Measurements from ENCODE around the gene DLX1.

DLX1 gene

GRCh38 chr2:172084645-172085459, 455 bp upstream of the DLX1 start:
- in situ Hi-C loops (cut with MboI; ENCODE audit: low pct_unique_long_range_greater_than_20kb, low sequenced_read_pairs) = no loop called here

GRCh38 chr2:172086241-172087206, 1.2 kb downstream of the DLX1 start:
- DNase-seq = no peak
- in situ Hi-C loops (cut with MboI; ENCODE audit: low pct_unique_long_range_greater_than_20kb, low sequenced_read_pairs) = no loop called here

More at GRCh38 chr2:172084645-172085459, 455 bp upstream of the DLX1 start:
- peak; percentile 96 for DNase-seq

- DNase-seq = no peak
- in situ Hi-C loops (cut with MboI; ENCODE audit: low pct_unique_long_range_greater_than_20kb, low sequenced_read_pairs) = no loop called here
These were observed 2.0 kb downstream of the DLX1 start for GRCh38 chr2:172087207-172087779.

GRCh38 chr2:172087780-172088244, 2.5 kb downstream of the DLX1 start:
- DNase-seq = no peak
- in situ Hi-C loops (cut with MboI; ENCODE audit: low pct_unique_long_range_greater_than_20kb, low sequenced_read_pairs) = no loop called here

- no peak for DNase-seq
- in situ Hi-C loops (cut with MboI; ENCODE audit: low pct_unique_long_range_greater_than_20kb, low sequenced_read_pairs) = no loop called here
These were observed 3.1 kb downstream of the DLX1 start for GRCh38 chr2:172088245-172089004.

GRCh38 chr2:172089005-172089504, 3.7 kb downstream of the DLX1 start:
- in situ Hi-C loops (cut with MboI; ENCODE audit: low pct_unique_long_range_greater_than_20kb, low sequenced_read_pairs) = no loop called here
- no peak for DNase-seq

- in situ Hi-C loops (cut with MboI; ENCODE audit: low pct_unique_long_range_greater_than_20kb, low sequenced_read_pairs) = no loop called here
- DNase-seq = no peak
These were observed 4.3 kb downstream of the DLX1 start for GRCh38 chr2:172089633-172090032.

- in situ Hi-C loops (cut with MboI; ENCODE audit: low pct_unique_long_range_greater_than_20kb, low sequenced_read_pairs) = no loop called here
- DNase-seq = no peak
These were observed 5.0 kb downstream of the DLX1 start for GRCh38 chr2:172090044-172090961.

- no peak for DNase-seq
- in situ Hi-C loops (cut with MboI; ENCODE audit: low pct_unique_long_range_greater_than_20kb, low sequenced_read_pairs) = no loop called here
These were observed 5.8 kb downstream of the DLX1 start for GRCh38 chr2:172091000-172091641.

- in situ Hi-C loops (cut with MboI; ENCODE audit: low pct_unique_long_range_greater_than_20kb, low sequenced_read_pairs) = no loop called here
- no peak for DNase-seq
These were observed 6.7 kb downstream of the DLX1 start for GRCh38 chr2:172091761-172092566.

GRCh38 chr2:172092716-172093415, 7.6 kb downstream of the DLX1 start:
- in situ Hi-C loops (cut with MboI; ENCODE audit: low pct_unique_long_range_greater_than_20kb, low sequenced_read_pairs) = no loop called here
- DNase-seq = no peak

- in situ Hi-C loops (cut with MboI; ENCODE audit: low pct_unique_long_range_greater_than_20kb, low sequenced_read_pairs) = no loop called here
- no peak for DNase-seq
These were observed 8.3 kb downstream of the DLX1 start for GRCh38 chr2:172093416-172094293.

GRCh38 chr2:172094294-172095145, 9.2 kb downstream of the DLX1 start:
- DNase-seq = peak; percentile 71

More at GRCh38 chr2:172094294-172095145, 9.2 kb downstream of the DLX1 start:
- in situ Hi-C loops (cut with MboI; ENCODE audit: low pct_unique_long_range_greater_than_20kb, low sequenced_read_pairs) = no loop called here

Data from KBM-7 (cell line).